ENCODE measurements around the gene NCK2. TPM values are rescaled to one million over a fixed set of nuclear protein-coding genes. Genes with fewer than 3 reads are reported as not detected.

The NCK2 gene
- total RNA-seq, 1 experiment from 2014 or later: 49.2 TPM

- no peak overlapping the region for H2AFZ ChIP-seq (ENCODE audit: low read length)
These were observed 12.6 kb upstream of the NCK2 start for GRCh38 chr2:105732101-105732500.

More at GRCh38 chr2:105732101-105732500, 12.6 kb upstream of the NCK2 start:
- H3K56ac ChIP-seq (ENCODE audit: insufficient read length, low read depth, low read length): no peak overlapping the region
- no peaks in the 10 kb centered on the region for H3K79me2 ChIP-seq (ENCODE audit: insufficient read depth, low read length)
- H2AK5ac ChIP-seq (ENCODE audit: insufficient read length, low read length): no peak overlapping the region
- no CpG with 5 or more reads among the region's 7 CpGs for WGBS (ENCODE audit: extremely low coverage, insufficient read length, low lambda C conversion rate)
- H3K23me2 ChIP-seq (ENCODE audit: insufficient read length, low read depth, low read length, poor library complexity, severe bottlenecking): no peaks in the 10 kb centered on the region
- no peak overlapping the region for H4K5ac ChIP-seq (ENCODE audit: insufficient read length, low read depth, low read length)
- no peak overlapping the region for H3K18ac ChIP-seq (ENCODE audit: insufficient read length, low read depth, low read length)
- Mint-ChIP-seq H3K27me3 (ENCODE audit: low read depth) (peaks cover 8% of the 10 kb centered on the region; the same call in 1 of the 2 replicates), H3K4me1 (no peaks in the 10 kb centered on the region), H3K9me3 (peaks cover 7 to 8% of the 10 kb centered on the region in 2 experiments; a peak in 3 of 5 replicates), H3K36me3 (ENCODE audit: insufficient read depth in 1 of 3, low read depth in 3 of 3) (peaks cover 0 to 5% (median 0%) of the 10 kb centered on the region in 3 experiments; a peak in 3 of 7 replicates), H3K4me3 (no peak overlapping the region), H3K27ac (no peak overlapping the region)
- H2BK12ac ChIP-seq (ENCODE audit: insufficient read length, low read depth, low read length): no peak overlapping the region
- no peak overlapping the region for H3K14ac ChIP-seq (ENCODE audit: insufficient read depth, low read length)
- H3K27me3 ChIP-seq (ENCODE audit: insufficient read depth, low read length): no peaks in the 10 kb centered on the region
- no peaks in the 10 kb centered on the region for H3K9me3 ChIP-seq (ENCODE audit: control insufficient read depth, low read depth, low read length)
- H4K8ac ChIP-seq (replicated peaks; ENCODE audit: insufficient read length, low read depth, low read length): no peak overlapping the region
- no peak overlapping the region for H2BK5ac ChIP-seq (ENCODE audit: insufficient read length, low read length)
- no peak overlapping the region for H4K91ac ChIP-seq (ENCODE audit: insufficient read length, low read depth, low read length)
- TF ChIP-seq CTCF (conservative IDR thresholded peaks at IDR 0.05): no peak
- H3K4me1 ChIP-seq (ENCODE audit: insufficient read depth, low read length): no peaks in the 10 kb centered on the region
- H3K27ac ChIP-seq (ENCODE audit: insufficient read length, low read depth, low read length): no peak overlapping the region
- no peak overlapping the region for H2BK20ac ChIP-seq (ENCODE audit: low read depth, low read length, poor library complexity, severe bottlenecking)
- no peak overlapping the region for H3K9ac ChIP-seq (ENCODE audit: extremely low read depth, insufficient read length, low read length)
- H3K23ac ChIP-seq (ENCODE audit: insufficient read length, low read depth, low read length): no peak overlapping the region
- H2BK15ac ChIP-seq (ENCODE audit: low read depth, low read length): no peak overlapping the region
- H3K4ac ChIP-seq (ENCODE audit: low read depth, low read length): no peak overlapping the region
- H3K79me1 ChIP-seq (ENCODE audit: insufficient read depth, low read depth, low read length, poor library complexity, severe bottlenecking): no peaks in the 10 kb centered on the region
- H2BK120ac ChIP-seq (ENCODE audit: low read depth, low read length, poor library complexity, severe bottlenecking): no peak overlapping the region
- DNase-seq: no peak
- no peak overlapping the region for H3K4me2 ChIP-seq (ENCODE audit: insufficient read depth, insufficient read length, low read length)
- no peaks in the 10 kb centered on the region for H4K20me1 ChIP-seq (ENCODE audit: control insufficient read depth, insufficient read depth, insufficient read length)
- H3T11ph ChIP-seq (ENCODE audit: low read length): no peak overlapping the region
